Thyroid gland (tissue), 4 donors: ENCODE data around the gene PRDM11. TPM values are rescaled to one million over a fixed set of nuclear protein-coding genes. Genes with fewer than 3 reads are reported as not detected.
A peak's percentile ranks its signal among the peaks of the same experiment; 100 is the strongest.

Experiments
- DNase-seq, 2 donors: peaks; one replicate each; pipeline ENCODE4 v3.0.0-alpha.2; 2019
- H3K27ac ChIP-seq, 3 donors: fragments of 200-600 bp; sonication (generic); 1 replicate in 2 of 3; 2 replicates in 1 of 3; pipeline ENCODE4 v1.5.1; 2016 to 2019; ENCODE audit warnings: mild to moderate bottlenecking in 1 of 3, moderate library complexity in 1 of 3
- H3K27me3 ChIP-seq: fragments of 200-600 bp; sonication (generic); one replicate; pipeline ENCODE4 v1.5.1; 2019
- H3K36me3 ChIP-seq, 2 donors: fragments of 200-600 bp; sonication (generic); one replicate each; pipeline ENCODE4 v1.5.1; 2016 to 2019
- H3K4me1 ChIP-seq, 2 donors: fragments of 200-600 bp; sonication (generic); one replicate each; pipeline ENCODE4 v1.5.1; 2017 to 2019
- H3K4me3 ChIP-seq, 3 donors: fragments of 200-600 bp; sonication (generic); replicated peaks in 1 of 3; 1 replicate in 2 of 3; 2 replicates in 1 of 3; pipeline ENCODE4 v1.5.1; 2016; ENCODE audit warnings: mild to moderate bottlenecking in 1 of 3
- H3K9me3 ChIP-seq: fragments of 200-600 bp; sonication (generic); one replicate; pipeline ENCODE4 v1.5.1; 2017
- POLR2A ChIP-seq, 2 donors: fragments of 450-650 bp; IDR thresholded peaks; one replicate each; pipeline ENCODE4 v1.6.1; 2017; ENCODE audit warnings: antibody characterized with exemption in 2 of 2, mild to moderate bottlenecking in 2 of 2, moderate library complexity in 1 of 2
- WGBS, 2 donors: methylation state at CpG; one replicate each; pipeline ENCODE4 v1.1.5; 2017; 5-methylcytosine and 5-hydroxymethylcytosine counted together
- intact Hi-C: fragments of 100-400 bp; cut with DNase I; formaldehyde crosslinking; loops from one replicate; pipeline ENCODE4 v1.15.1; 2023
- total RNA-seq, 4 donors: library from RNA; depleted of rRNA; stranded (reverse); fragments of >200 nt; gene quantifications; one replicate each; pipeline ENCODE4 v1.2.3, GENCODE V29; 2016
- TF ChIP-seq, protein P1 (sequence below), 6 experiments: fragments of 200-600 bp in 3 of 6; fragments of 450-650 bp in 3 of 6; sonication (generic) in 3 of 6; IDR thresholded peaks; one replicate each; pipeline ENCODE4 v1.5.1; 2016 to 2019; ENCODE audit warnings: antibody characterized with exemption in 6 of 6, mild to moderate bottlenecking in 2 of 6, inconsistent platforms in 1 of 6, moderate library complexity in 1 of 6

The PRDM11 gene
- total RNA-seq, 4 donors from 2014 or later = 8.6 to 53.3 (median 31.0) TPM

DNA sequence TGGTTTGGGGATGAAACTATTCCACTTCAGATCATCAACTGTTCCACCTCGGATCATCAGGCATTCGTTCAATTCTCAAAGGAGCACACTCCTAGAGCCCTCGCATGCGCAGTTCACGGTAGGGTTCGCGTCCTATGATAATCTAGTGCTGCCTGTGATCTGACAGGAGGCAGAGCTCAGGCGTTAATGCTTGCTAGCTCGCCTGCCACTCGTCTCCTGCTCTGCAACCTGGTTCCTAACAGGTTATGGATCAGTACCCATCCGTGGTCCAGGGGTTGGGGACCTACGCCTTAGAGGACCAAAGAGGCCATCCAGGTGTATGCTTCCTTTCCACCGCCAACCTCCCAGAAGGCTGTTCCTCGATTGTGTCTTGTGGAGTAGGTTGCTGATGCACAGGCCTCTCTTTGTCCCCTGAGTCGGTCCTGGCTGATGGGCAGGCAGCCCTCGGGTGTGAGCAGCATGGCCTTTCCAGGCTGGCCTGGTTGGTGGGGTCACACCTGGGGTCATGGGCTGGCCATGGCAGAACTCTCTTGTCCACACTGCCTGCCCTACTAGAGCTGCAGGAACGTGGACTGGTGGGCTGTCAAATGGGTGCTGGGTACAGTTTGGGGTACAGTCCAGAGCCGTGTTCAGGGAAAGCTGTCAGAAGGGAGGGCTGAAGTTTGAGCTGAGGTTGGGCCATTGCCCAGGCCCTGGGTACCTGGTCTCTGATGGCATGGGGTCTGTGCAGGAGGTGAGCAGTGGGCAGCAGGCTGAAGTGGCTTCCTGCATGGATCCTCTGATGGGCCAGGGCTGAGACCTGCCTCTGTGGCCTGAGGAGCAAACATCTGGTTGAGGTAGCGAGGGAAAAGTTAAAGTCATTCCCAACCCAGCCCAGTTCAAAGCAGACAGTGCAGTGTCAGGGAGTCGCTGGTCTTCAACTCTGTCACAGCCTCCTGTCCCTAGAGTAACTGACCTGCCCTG is 11.1 kb downstream of the PRDM11 start:
- Histone ChIP-seq H3K4me1 (peaks cover 57 to 61% of the 10 kb centered on the region in 2 donors), H3K9me3 (no peaks in the 10 kb centered on the region), H3K36me3 (no peaks in the 10 kb centered on the region), H3K4me3 (no peak overlapping the region), H3K27me3 (no peaks in the 10 kb centered on the region), H3K27ac (peak overlapping the region; percentile 18 to 75 (median 62))
- WGBS, 2 donors = 80 to 90% methylated on average over 14 to 19 of the region's 20 CpGs
- no peak for DNase-seq
- TF ChIP-seq, protein P1, sequence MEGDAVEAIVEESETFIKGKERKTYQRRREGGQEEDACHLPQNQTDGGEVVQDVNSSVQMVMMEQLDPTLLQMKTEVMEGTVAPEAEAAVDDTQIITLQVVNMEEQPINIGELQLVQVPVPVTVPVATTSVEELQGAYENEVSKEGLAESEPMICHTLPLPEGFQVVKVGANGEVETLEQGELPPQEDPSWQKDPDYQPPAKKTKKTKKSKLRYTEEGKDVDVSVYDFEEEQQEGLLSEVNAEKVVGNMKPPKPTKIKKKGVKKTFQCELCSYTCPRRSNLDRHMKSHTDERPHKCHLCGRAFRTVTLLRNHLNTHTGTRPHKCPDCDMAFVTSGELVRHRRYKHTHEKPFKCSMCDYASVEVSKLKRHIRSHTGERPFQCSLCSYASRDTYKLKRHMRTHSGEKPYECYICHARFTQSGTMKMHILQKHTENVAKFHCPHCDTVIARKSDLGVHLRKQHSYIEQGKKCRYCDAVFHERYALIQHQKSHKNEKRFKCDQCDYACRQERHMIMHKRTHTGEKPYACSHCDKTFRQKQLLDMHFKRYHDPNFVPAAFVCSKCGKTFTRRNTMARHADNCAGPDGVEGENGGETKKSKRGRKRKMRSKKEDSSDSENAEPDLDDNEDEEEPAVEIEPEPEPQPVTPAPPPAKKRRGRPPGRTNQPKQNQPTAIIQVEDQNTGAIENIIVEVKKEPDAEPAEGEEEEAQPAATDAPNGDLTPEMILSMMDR (IDR thresholded peaks at IDR 0.05) = no peak
- TF ChIP-seq POLR2A (IDR thresholded peaks at IDR 0.05) = no peak
- intact Hi-C loops = no loop called here

DNA sequence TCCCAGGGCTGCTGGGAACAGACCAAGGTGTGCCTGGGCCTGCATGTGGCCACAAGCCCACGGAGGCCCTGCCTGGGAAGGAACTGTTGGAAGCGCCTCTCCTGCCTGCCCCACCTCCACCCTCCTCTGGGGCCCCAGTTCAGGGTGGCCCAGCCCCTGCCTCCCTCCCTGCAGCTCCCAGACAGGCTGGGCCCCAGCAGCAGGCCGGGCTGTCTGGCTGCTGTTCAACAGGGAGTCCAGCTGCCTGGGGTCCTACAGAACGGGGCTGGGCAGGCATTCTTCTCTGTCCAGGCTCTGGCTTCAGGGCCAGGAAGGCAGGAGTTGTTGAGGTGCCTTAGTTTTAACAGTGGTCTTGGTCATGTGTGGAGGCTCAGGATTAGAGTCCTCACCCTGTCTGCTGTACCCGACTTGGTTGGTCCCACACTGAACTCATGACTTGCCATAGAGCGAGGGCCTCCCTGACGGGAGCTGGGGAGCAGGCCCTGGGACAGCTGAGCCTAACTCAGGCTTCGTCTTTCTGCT is 11.8 kb downstream of the PRDM11 start:
- WGBS, 2 donors = 40 to 72% methylated on average over 4 to 6 of the region's 8 CpGs
- Histone ChIP-seq H3K27ac (peak overlapping the region; percentile 18 to 75 (median 62)), H3K4me3 (no peak overlapping the region), H3K27me3 (no peaks in the 10 kb centered on the region), H3K36me3 (no peaks in the 10 kb centered on the region), H3K9me3 (no peaks in the 10 kb centered on the region), H3K4me1 (peaks cover 60 to 66% of the 10 kb centered on the region in 2 donors)
- intact Hi-C loops = no loop called here
- TF ChIP-seq POLR2A (IDR thresholded peaks at IDR 0.05) = no peak
- TF ChIP-seq, protein P1 (IDR thresholded peaks at IDR 0.05) = no peak
- DNase-seq = peak; percentile 66 to 69

DNA sequence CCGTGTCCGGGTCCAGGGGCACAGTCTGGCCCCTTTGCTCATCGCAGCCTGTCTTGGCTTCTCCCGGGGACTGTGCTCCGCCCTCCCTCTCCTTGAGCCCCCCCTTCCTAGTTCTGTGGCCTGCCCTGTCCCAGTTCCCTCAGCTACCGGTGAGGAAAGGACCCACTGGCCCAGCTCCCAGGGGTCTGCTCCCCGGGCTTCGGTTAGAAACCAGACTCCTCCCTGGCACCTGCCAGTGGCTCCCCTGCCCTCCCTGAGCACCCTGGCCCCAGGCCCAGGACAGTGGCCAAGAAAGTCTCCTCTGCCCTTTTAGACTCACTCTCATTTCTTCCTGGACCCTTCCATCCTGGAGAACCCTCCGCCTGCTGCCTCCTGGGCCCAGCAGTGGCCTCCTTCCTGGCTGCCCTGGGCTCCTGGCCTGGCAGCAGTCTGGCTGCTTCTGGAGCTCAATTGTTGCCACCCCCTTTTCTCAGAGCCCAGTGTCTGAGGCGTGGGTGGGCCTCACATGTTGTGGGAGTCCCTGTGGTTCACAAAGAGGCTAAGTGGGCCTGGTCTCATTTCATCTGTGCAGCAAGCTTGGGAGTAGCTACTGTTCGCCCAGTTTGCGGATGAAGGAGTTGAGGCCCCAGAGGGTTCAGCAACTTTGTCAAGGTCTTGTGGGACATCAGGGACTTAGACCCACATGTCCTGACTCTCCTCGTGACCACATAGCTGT is 12.6 kb downstream of the PRDM11 start:
- Histone ChIP-seq H3K27me3 (no peaks in the 10 kb centered on the region), H3K4me3 (no peak overlapping the region), H3K27ac (peak overlapping the region; percentile 18 to 75 (median 62)), H3K36me3 (no peaks in the 10 kb centered on the region), H3K4me1 (peaks cover 60 to 66% of the 10 kb centered on the region in 2 donors), H3K9me3 (no peaks in the 10 kb centered on the region)
- WGBS, 2 donors = 45 to 61% methylated on average over 12 of the region's 13 CpGs
- intact Hi-C loops = no loop called here
- peak in 1 of 2 donors; percentile 46 for DNase-seq
- no peak for TF ChIP-seq POLR2A (IDR thresholded peaks at IDR 0.05)
- TF ChIP-seq, protein P1 (IDR thresholded peaks at IDR 0.05) = no peak

DNA sequence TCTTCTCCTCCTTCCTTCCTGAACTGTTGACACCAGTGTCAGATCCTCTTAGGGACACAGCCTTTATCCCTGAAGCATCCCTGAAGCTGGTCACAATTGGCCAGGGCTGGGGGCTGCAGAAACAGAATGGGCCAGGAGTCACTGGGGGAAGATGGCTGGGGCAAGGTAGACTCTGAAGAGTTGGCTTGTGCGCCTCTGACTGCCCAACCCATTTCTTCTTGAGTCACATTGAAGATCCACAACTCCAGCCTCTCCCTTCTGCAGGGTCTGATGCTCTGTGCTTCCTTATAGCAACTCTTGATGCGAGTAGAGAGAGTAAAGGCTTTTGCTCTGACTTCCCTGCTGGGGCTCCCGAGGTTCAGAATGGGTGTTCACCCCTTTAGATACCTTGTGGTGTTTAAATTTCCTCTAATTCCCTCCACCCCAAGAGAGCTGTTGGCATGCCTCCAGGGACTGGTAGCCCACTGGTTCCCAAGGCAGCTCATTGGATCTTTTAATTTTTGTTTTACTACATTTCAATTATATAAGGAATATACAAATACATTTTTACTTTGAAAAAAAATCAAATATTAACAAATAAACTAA is 13.4 kb downstream of the PRDM11 start:
- Histone ChIP-seq H3K27ac (no peak overlapping the region), H3K4me3 (no peak overlapping the region), H3K9me3 (no peaks in the 10 kb centered on the region), H3K4me1 (peaks cover 55 to 60% of the 10 kb centered on the region in 2 donors), H3K36me3 (no peaks in the 10 kb centered on the region), H3K27me3 (no peaks in the 10 kb centered on the region)
- intact Hi-C loops = no loop called here
- TF ChIP-seq POLR2A (IDR thresholded peaks at IDR 0.05) = no peak
- TF ChIP-seq, protein P1 (IDR thresholded peaks at IDR 0.05) = no peak
- WGBS, 2 donors = 78 to 86% methylated on average over 3 of the region's 3 CpGs
- DNase-seq = no peak
